ENCODE results near the gene FLT1.

The FLT1 gene

GRCh38 chr13:28485996-28486543 lies 8.9 kb downstream of the FLT1 start:
- DNase-seq = no peak

GRCh38 chr13:28485551-28485950 lies 9.4 kb downstream of the FLT1 start:
- DNase-seq = no peak

- DNase-seq = no peak
These were observed 9.8 kb downstream of the FLT1 start for GRCh38 chr13:28485097-28485496.

GRCh38 chr13:28483313-28483931 lies 11.5 kb downstream of the FLT1 start:
- no peak for DNase-seq

- no peak for DNase-seq
These were observed 15.9 kb downstream of the FLT1 start for GRCh38 chr13:28479005-28479404.

GRCh38 chr13:28478127-28478526 lies 16.8 kb downstream of the FLT1 start:
- DNase-seq = no peak

- DNase-seq = no peak
These were observed 17.3 kb downstream of the FLT1 start for GRCh38 chr13:28477709-28477973.

- DNase-seq = no peak
These were observed 17.8 kb downstream of the FLT1 start for GRCh38 chr13:28476919-28477708.

- no peak for DNase-seq
These were observed 18.8 kb downstream of the FLT1 start for GRCh38 chr13:28475916-28476725.

GRCh38 chr13:28474491-28475134 lies 20.3 kb downstream of the FLT1 start:
- no peak for DNase-seq

GRCh38 chr13:28473044-28473443 lies 21.9 kb downstream of the FLT1 start:
- no peak for DNase-seq

- DNase-seq = no peak
These were observed 23.5 kb downstream of the FLT1 start for GRCh38 chr13:28471421-28471820.

- no peak for DNase-seq
These were observed 24.6 kb downstream of the FLT1 start for GRCh38 chr13:28470296-28470695.

GRCh38 chr13:28469316-28469715 lies 25.6 kb downstream of the FLT1 start:
- DNase-seq = no peak

- DNase-seq = no peak
These were observed 26.7 kb downstream of the FLT1 start for GRCh38 chr13:28468023-28468915.

GRCh38 chr13:28467034-28467433 lies 27.9 kb downstream of the FLT1 start:
- no peak for DNase-seq

GRCh38 chr13:28466151-28466550 lies 28.8 kb downstream of the FLT1 start:
- DNase-seq = no peak

GRCh38 chr13:28464861-28465460 lies 30.0 kb downstream of the FLT1 start:
- no peak for DNase-seq

GRCh38 chr13:28463481-28463880 lies 31.4 kb downstream of the FLT1 start:
- DNase-seq = no peak

- DNase-seq = peak; percentile 2
These were observed 35.0 kb downstream of the FLT1 start for GRCh38 chr13:28459911-28460310.

GRCh38 chr13:28458608-28459007 lies 36.3 kb downstream of the FLT1 start:
- no peak for DNase-seq

GRCh38 chr13:28458051-28458450 lies 36.9 kb downstream of the FLT1 start:
- DNase-seq = no peak
